Osteoblast (primary cell): Measurements from ENCODE around the gene UPF3A. TPM values are rescaled to one million over a fixed set of nuclear protein-coding genes. Genes with fewer than 3 reads are reported as not detected.

Source experiments
- DNase-seq: peaks from one replicate; pipeline ENCODE4 v3.0.0; 2011; ENCODE audit warnings: low spot score, mixed read lengths; ENCODE audit not compliant: insufficient read length; ENCODE audit errors: missing footprints
- H2AFZ ChIP-seq: 2 replicates; pipeline ENCODE4 v1.6.0; 2011; ENCODE audit warnings: mild to moderate bottlenecking, low read length
- H3K27ac ChIP-seq: 2 replicates; pipeline ENCODE4 v1.5.1; 2011; ENCODE audit warnings: mild to moderate bottlenecking, low read depth, low read length, moderate library complexity
- H3K27me3 ChIP-seq: 2 replicates; pipeline ENCODE4 v1.6.0; 2012; ENCODE audit warnings: mild to moderate bottlenecking, control low read depth, inconsistent platforms, low read length, moderate library complexity; ENCODE audit not compliant: insufficient read depth
- H3K36me3 ChIP-seq: 2 replicates; pipeline ENCODE4 v1.5.1; 2011; ENCODE audit warnings: mild to moderate bottlenecking, low read length, control low read depth, moderate library complexity; ENCODE audit not compliant: insufficient read depth
- H3K4me1 ChIP-seq: 2 replicates; pipeline ENCODE4 v1.5.1; 2011; ENCODE audit warnings: mild to moderate bottlenecking, low read length, control low read depth, moderate library complexity; ENCODE audit not compliant: insufficient read depth
- H3K4me2 ChIP-seq: 2 replicates; pipeline ENCODE4 v1.6.0; 2011; ENCODE audit warnings: mild to moderate bottlenecking, low read length; ENCODE audit not compliant: insufficient read depth
- H3K4me3 ChIP-seq: fragments of 200-600 bp; sonication (generic); 3 replicates; pipeline ENCODE4 v1.5.1; 2012; ENCODE audit warnings: mild to moderate bottlenecking, low read length, inconsistent platforms; ENCODE audit not compliant: insufficient read depth
- H3K79me2 ChIP-seq: 2 replicates; pipeline ENCODE4 v1.6.0; 2012; ENCODE audit warnings: mild to moderate bottlenecking, low read length, control low read depth, inconsistent platforms; ENCODE audit not compliant: insufficient read depth
- H3K9me3 ChIP-seq: 2 replicates; pipeline ENCODE4 v1.5.1; 2011; ENCODE audit warnings: low read depth, low read length, control low read depth
- H4K20me1 ChIP-seq: 2 replicates; pipeline ENCODE4 v1.6.0; 2012; ENCODE audit warnings: mild to moderate bottlenecking, low read length, control low read depth; ENCODE audit not compliant: insufficient read depth
- CTCF ChIP-seq: IDR thresholded peaks from 2 replicates; pipeline ENCODE4 v1.5.1; 2011; ENCODE audit warnings: mild to moderate bottlenecking, low read depth, low read length, moderate library complexity; ENCODE audit errors: extremely low read depth
- total RNA-seq: library from RNA; depleted of rRNA; stranded (reverse); fragments of >200 nt; gene quantifications from 2 replicates; pipeline ENCODE4 v1.2.3, GENCODE V29; 2012

The UPF3A gene
- total RNA-seq, 1 donor = 25.0 TPM

DNA sequence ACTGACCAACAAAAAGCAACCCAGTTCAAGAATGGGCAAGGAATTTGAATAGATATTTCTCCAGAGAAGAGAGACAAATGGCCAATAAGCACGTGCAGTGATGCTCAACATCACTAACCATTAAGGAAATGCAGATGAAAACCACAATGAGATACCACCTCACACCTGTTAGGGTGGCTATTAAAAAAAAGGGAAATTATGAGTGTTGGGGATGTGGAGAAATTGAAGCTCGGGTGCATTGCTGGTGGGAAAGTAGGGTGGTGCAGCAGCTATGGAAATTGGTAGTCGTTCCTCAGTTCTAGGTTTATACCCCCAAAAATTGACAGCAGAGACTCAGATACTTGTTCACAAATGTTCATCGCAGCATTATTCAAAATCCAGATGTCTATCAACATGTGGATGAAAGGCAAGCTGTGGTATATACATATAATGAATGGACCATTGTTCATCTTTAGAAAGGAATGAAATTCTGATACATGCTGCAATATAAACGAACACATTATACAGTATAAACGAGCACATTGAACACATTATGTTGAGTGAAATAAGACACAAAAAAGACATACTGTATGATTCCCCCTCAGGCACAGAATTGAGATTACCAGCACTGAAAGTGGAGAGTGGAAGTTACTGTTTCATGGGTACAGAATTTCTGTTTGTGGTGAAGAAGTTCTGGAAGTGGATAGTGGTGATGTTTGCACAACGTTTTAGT is 33.8 kb downstream of the UPF3A start:
- Histone ChIP-seq H3K27me3 (no peaks in the 10 kb centered on the region), H3K4me2 (peak overlapping the region; percentile 92), H3K79me2 (peaks cover 57% of the 10 kb centered on the region), H3K4me1 (peaks cover 76% of the 10 kb centered on the region), H4K20me1 (peaks cover 20% of the 10 kb centered on the region), H3K36me3 (peaks cover 3% of the 10 kb centered on the region), H3K9me3 (no peaks in the 10 kb centered on the region), H2AFZ (no peak overlapping the region), H3K4me3 (peak overlapping the region; percentile 88), H3K27ac (peak overlapping the region; percentile 77)
- no peak for TF ChIP-seq CTCF
- no peak for DNase-seq

DNA sequence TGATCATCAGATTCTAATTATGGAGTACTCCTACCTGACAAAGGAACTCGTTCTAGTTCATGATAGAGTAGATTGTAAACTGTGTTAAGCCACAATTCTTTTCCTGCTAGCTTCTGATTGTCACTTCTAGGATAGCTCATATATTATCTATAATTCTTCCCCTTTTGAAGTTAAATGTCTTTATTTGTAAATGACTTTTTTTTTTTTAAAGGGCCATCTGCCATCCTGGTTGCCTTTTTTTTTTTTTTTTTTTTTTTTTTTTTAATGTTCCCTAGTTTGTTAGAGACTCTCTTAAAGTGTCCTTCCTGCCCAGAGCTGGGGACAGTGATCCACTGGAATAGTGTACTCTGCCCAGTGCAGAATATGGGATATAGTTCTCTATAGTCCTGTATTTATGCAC is 37.2 kb downstream of the UPF3A start:
- peaks cover 87% of the 10 kb centered on the region for H3K79me2 ChIP-seq
- H3K4me2 ChIP-seq = peak overlapping the region; percentile 70
- H3K4me3 ChIP-seq = peak overlapping the region; percentile 4
- no peaks in the 10 kb centered on the region for H3K9me3 ChIP-seq
- peaks cover 22% of the 10 kb centered on the region for H4K20me1 ChIP-seq
- no peak for TF ChIP-seq CTCF
- H3K27ac ChIP-seq = peak overlapping the region; percentile 67
- DNase-seq = no peak
- no peaks in the 10 kb centered on the region for H3K27me3 ChIP-seq
- no peak overlapping the region for H2AFZ ChIP-seq
- peaks cover 49% of the 10 kb centered on the region for H3K4me1 ChIP-seq
- peaks cover 32% of the 10 kb centered on the region for H3K36me3 ChIP-seq

GRCh38 chr13:114319441-114319913 is 38.1 kb downstream of the UPF3A start:
- Histone ChIP-seq H3K36me3 (peaks cover 41% of the 10 kb centered on the region), H3K9me3 (no peaks in the 10 kb centered on the region), H4K20me1 (peaks cover 22% of the 10 kb centered on the region), H3K4me3 (peak overlapping the region; percentile 8), H3K4me1 (peaks cover 46% of the 10 kb centered on the region), H2AFZ (no peak overlapping the region), H3K4me2 (peak overlapping the region; percentile 70), H3K27ac (peak overlapping the region; percentile 67), H3K27me3 (no peaks in the 10 kb centered on the region), H3K79me2 (peaks cover 94% of the 10 kb centered on the region)
- no peak for TF ChIP-seq CTCF
- peak; percentile 88 for DNase-seq

DNA sequence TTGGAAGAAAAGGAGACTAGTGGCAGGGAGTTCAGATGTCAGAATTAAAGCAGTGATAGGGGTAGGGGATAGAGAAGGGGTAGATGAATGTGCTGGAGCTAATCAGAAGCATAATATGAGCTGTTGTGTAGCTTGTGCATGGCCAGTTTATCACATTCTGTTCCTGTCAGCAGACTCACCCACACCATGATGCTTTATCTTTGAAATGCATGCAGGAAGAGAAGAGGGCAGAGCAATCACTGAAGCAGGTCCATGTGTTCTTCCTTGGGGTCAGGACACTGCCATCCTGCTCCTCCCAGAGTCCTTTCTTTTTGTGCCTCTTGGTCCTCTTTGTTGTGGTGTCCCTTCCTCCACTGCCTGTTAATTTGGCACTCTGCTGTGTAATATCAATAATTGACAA is 38.7 kb downstream of the UPF3A start:
- Histone ChIP-seq H3K27ac (peak overlapping the region; percentile 67), H2AFZ (no peak overlapping the region), H3K36me3 (peaks cover 46% of the 10 kb centered on the region), H3K79me2 (peaks cover 94% of the 10 kb centered on the region), H3K4me3 (peak overlapping the region; percentile 6), H3K4me1 (peaks cover 45% of the 10 kb centered on the region), H3K9me3 (no peaks in the 10 kb centered on the region), H3K27me3 (no peaks in the 10 kb centered on the region), H3K4me2 (peak overlapping the region; percentile 70), H4K20me1 (peaks cover 24% of the 10 kb centered on the region)
- no peak for DNase-seq
- no peak for TF ChIP-seq CTCF
